CD4-positive, CD25-positive, alpha-beta regulatory T cell (primary cell): ENCODE measurements around the gene A2ML1. TPM values are rescaled to one million over a fixed set of nuclear protein-coding genes. Genes with fewer than 3 reads are reported as not detected.
"Not testable (repeated sequence)": the region's sequence is repeated elsewhere in the genome, so short reads cannot be mapped to it uniquely, and the experiment has no call there.

Source experiments
- ATAC-seq, 2 donors: fragments of 150-1000 bp; cut with Tn5 transposase; one replicate each; pipeline ENCODE4 v1.10.0; 2021; ENCODE audit warnings: low read depth in 2 of 2, moderate number of reproducible peaks in 2 of 2, moderate library complexity in 1 of 2
- DNase-seq, 3 donors: peaks; one replicate each; pipeline versions ENCODE4 v3.0.0 to v3.0.0-alpha.2; 2012 to 2022; ENCODE audit warnings: mixed read lengths in 1 of 3
- H3K27ac ChIP-seq: one replicate; pipeline ENCODE4 v1.7.0; 2013; ENCODE audit warnings: mild to moderate bottlenecking, low read length; ENCODE audit not compliant: insufficient read depth, poor library complexity, severe bottlenecking
- H3K27me3 ChIP-seq: one replicate; pipeline ENCODE4 v1.7.0; 2013; ENCODE audit warnings: low read length; ENCODE audit not compliant: control insufficient read depth, insufficient read depth
- H3K36me3 ChIP-seq: one replicate; pipeline ENCODE4 v1.7.0; 2013; ENCODE audit warnings: mild to moderate bottlenecking, low read length, moderate library complexity; ENCODE audit not compliant: control insufficient read depth, insufficient read depth
- H3K4me1 ChIP-seq: 2 replicates; pipeline ENCODE4 v1.7.0; 2013; ENCODE audit warnings: mild to moderate bottlenecking, low read length; ENCODE audit not compliant: insufficient read depth, control insufficient read depth, poor library complexity, severe bottlenecking
- H3K4me3 ChIP-seq: one replicate; pipeline ENCODE4 v1.7.0; 2013; ENCODE audit warnings: low read depth, mild to moderate bottlenecking, low read length, moderate library complexity
- H3K9me3 ChIP-seq, 2 experiments: 1 replicate in 1 of 2; 2 replicates in 1 of 2; pipeline ENCODE4 v1.7.0; 2013; ENCODE audit warnings: low read length in 2 of 2, mild to moderate bottlenecking in 1 of 2, moderate library complexity in 1 of 2; ENCODE audit not compliant: control insufficient read depth in 2 of 2
- H3K27ac Mint-ChIP-seq, 3 donors: one replicate each; pipeline ENCODE4 v1.8.0; 2020 to 2022; ENCODE audit warnings: mild to moderate bottlenecking in 3 of 3, mixed read lengths in 3 of 3, moderate library complexity in 2 of 3
- H3K27me3 Mint-ChIP-seq: one replicate; pipeline ENCODE4 v1.8.0; 2022; ENCODE audit warnings: mild to moderate bottlenecking, mixed read lengths
- H3K36me3 Mint-ChIP-seq: one replicate; pipeline ENCODE4 v1.8.0; 2020; ENCODE audit warnings: mixed read lengths
- H3K4me1 Mint-ChIP-seq, 4 donors: one replicate each; pipeline ENCODE4 v1.8.0; 2020 to 2022; ENCODE audit warnings: mixed read lengths in 4 of 4, mild to moderate bottlenecking in 1 of 4
- H3K4me3 Mint-ChIP-seq, 4 donors: one replicate each; pipeline ENCODE4 v1.8.0; 2020 to 2022; ENCODE audit warnings: mild to moderate bottlenecking in 4 of 4, mixed read lengths in 4 of 4, moderate library complexity in 3 of 4
- H3K9me3 Mint-ChIP-seq, 7 donors: one replicate each; pipeline ENCODE4 v1.8.0; 2020 to 2022; ENCODE audit warnings: mixed read lengths in 7 of 7, mild to moderate bottlenecking in 3 of 7, moderate library complexity in 2 of 7
- polyA plus RNA-seq, 4 donors: library from polyadenylated mRNA; unstranded; fragments of 300-500 nt; fragmentation: Illumina TruSeq; gene quantifications; one replicate each; pipeline ENCODE4 v1.2.3, GENCODE V29; 2021
- total RNA-seq: library from RNA; stranded (reverse); gene quantifications from one replicate; pipeline ENCODE4 v1.2.3, GENCODE V29; 2022

A2ML1 gene
- total and polyA plus RNA-seq, 5 donors from 2014 or later: not detected

GRCh38 chr12:8819666-8819980 lies 2.8 kb upstream of the A2ML1 start:
- Histone ChIP-seq H3K4me3 (no peak overlapping the region), H3K27me3 (no peaks in the 10 kb centered on the region), H3K27ac (no peak overlapping the region), H3K4me1 (no peaks in the 10 kb centered on the region), H3K36me3 (no peaks in the 10 kb centered on the region), H3K9me3 (no peaks in the 10 kb centered on the region)
- Mint-ChIP-seq H3K4me1 (no peaks in the 10 kb centered on the region), H3K9me3 (no peaks in the 10 kb centered on the region), H3K36me3 (no peaks in the 10 kb centered on the region), H3K27me3 (peaks cover 4% of the 10 kb centered on the region), H3K4me3 (no peak overlapping the region), H3K27ac (no peak overlapping the region)
- ATAC-seq: no peak
- no peak for DNase-seq

GRCh38 chr12:8820676-8821407 lies 1.6 kb upstream of the A2ML1 start:
- H3K4me1 ChIP-seq, H3K27ac Mint-ChIP-seq, H3K4me3 ChIP-seq, DNase-seq, H3K4me1 Mint-ChIP-seq, H3K9me3 Mint-ChIP-seq, ATAC-seq, H3K36me3 Mint-ChIP-seq, H3K27ac ChIP-seq, H3K36me3 ChIP-seq, H3K4me3 Mint-ChIP-seq, H3K27me3 ChIP-seq, H3K9me3 ChIP-seq: not testable (repeated sequence)
- peaks cover 13% of the 10 kb centered on the region for H3K27me3 Mint-ChIP-seq

GRCh38 chr12:8821591-8821990 lies 830 bp upstream of the A2ML1 start:
- ATAC-seq (no peak), DNase-seq (no peak)
- H3K4me3 Mint-ChIP-seq: no peak overlapping the region
- Histone ChIP-seq H3K36me3 (no peaks in the 10 kb centered on the region), H3K9me3 (no peaks in the 10 kb centered on the region), H3K4me3 (no peak overlapping the region), H3K27ac (no peak overlapping the region), H3K4me1 (no peaks in the 10 kb centered on the region), H3K27me3 (no peaks in the 10 kb centered on the region)
- peaks cover 13% of the 10 kb centered on the region for H3K27me3 Mint-ChIP-seq
- H3K9me3 Mint-ChIP-seq: peaks cover 0 to 1% (median 0%) of the 10 kb centered on the region in 7 donors
- H3K27ac Mint-ChIP-seq: no peak overlapping the region
- H3K36me3 Mint-ChIP-seq: no peaks in the 10 kb centered on the region
- H3K4me1 Mint-ChIP-seq: no peaks in the 10 kb centered on the region

- Histone ChIP-seq H3K4me1 (no peaks in the 10 kb centered on the region), H3K4me3 (no peak overlapping the region), H3K9me3 (no peaks in the 10 kb centered on the region), H3K36me3 (no peaks in the 10 kb centered on the region), H3K27me3 (no peaks in the 10 kb centered on the region), H3K27ac (no peak overlapping the region)
- DNase-seq (no peak), ATAC-seq (no peak)
- Mint-ChIP-seq H3K4me1 (peaks cover 0 to 2% (median 0%) of the 10 kb centered on the region in 4 donors), H3K27me3 (peaks cover 13% of the 10 kb centered on the region), H3K4me3 (no peak overlapping the region), H3K27ac (no peak overlapping the region), H3K9me3 (peaks cover 0 to 3% (median 0%) of the 10 kb centered on the region in 7 donors), H3K36me3 (no peaks in the 10 kb centered on the region)
Measured at GRCh38 chr12:8823565-8824300, 1.3 kb downstream of the A2ML1 start.

GRCh38 chr12:8827551-8828256 lies 5.3 kb downstream of the A2ML1 start:
- no peak overlapping the region for H3K27ac ChIP-seq
- no peaks in the 10 kb centered on the region for H3K27me3 ChIP-seq
- DNase-seq: no peak
- no peak for ATAC-seq
- Mint-ChIP-seq H3K9me3 (peaks cover 0 to 3% (median 0%) of the 10 kb centered on the region in 7 donors), H3K27me3 (peaks cover 9% of the 10 kb centered on the region), H3K4me1 (peaks cover 0 to 2% (median 0%) of the 10 kb centered on the region in 4 donors), H3K36me3 (no peaks in the 10 kb centered on the region), H3K4me3 (no peak overlapping the region), H3K27ac (no peak overlapping the region)
- H3K4me3 ChIP-seq: no peak overlapping the region
- no peaks in the 10 kb centered on the region for H3K9me3 ChIP-seq
- H3K4me1 ChIP-seq: no peaks in the 10 kb centered on the region
- no peaks in the 10 kb centered on the region for H3K36me3 ChIP-seq

GRCh38 chr12:8828257-8829124 lies 6.1 kb downstream of the A2ML1 start:
- no peak for DNase-seq
- Histone ChIP-seq H3K27me3 (no peaks in the 10 kb centered on the region), H3K27ac (no peak overlapping the region), H3K4me1 (no peaks in the 10 kb centered on the region), H3K4me3 (no peak overlapping the region), H3K9me3 (no peaks in the 10 kb centered on the region), H3K36me3 (no peaks in the 10 kb centered on the region)
- peaks cover 0 to 2% (median 0%) of the 10 kb centered on the region in 4 donors for H3K4me1 Mint-ChIP-seq
- no peak overlapping the region for H3K4me3 Mint-ChIP-seq
- peaks cover 9% of the 10 kb centered on the region for H3K27me3 Mint-ChIP-seq
- ATAC-seq: no peak
- H3K9me3 Mint-ChIP-seq: peaks cover 0 to 3% (median 0%) of the 10 kb centered on the region in 7 donors
- H3K36me3 Mint-ChIP-seq: no peaks in the 10 kb centered on the region
- H3K27ac Mint-ChIP-seq: no peak overlapping the region

- Mint-ChIP-seq H3K4me1 (peaks cover 0 to 2% (median 0%) of the 10 kb centered on the region in 4 donors), H3K36me3 (no peaks in the 10 kb centered on the region), H3K9me3 (peaks cover 0 to 3% (median 0%) of the 10 kb centered on the region in 7 donors), H3K4me3 (no peak overlapping the region), H3K27me3 (peaks cover 14% of the 10 kb centered on the region), H3K27ac (peak overlapping the region in 1 of 3 donors; percentile 63)
- DNase-seq (no peak), ATAC-seq (no peak)
- Histone ChIP-seq H3K27ac (no peak overlapping the region), H3K4me3 (no peak overlapping the region), H3K4me1 (no peaks in the 10 kb centered on the region), H3K9me3 (no peaks in the 10 kb centered on the region), H3K36me3 (no peaks in the 10 kb centered on the region), H3K27me3 (no peaks in the 10 kb centered on the region)
Measured at GRCh38 chr12:8829125-8829518, 6.7 kb downstream of the A2ML1 start.
